ENCODE results near the gene KCNQ5.

KCNQ5 gene

DNA sequence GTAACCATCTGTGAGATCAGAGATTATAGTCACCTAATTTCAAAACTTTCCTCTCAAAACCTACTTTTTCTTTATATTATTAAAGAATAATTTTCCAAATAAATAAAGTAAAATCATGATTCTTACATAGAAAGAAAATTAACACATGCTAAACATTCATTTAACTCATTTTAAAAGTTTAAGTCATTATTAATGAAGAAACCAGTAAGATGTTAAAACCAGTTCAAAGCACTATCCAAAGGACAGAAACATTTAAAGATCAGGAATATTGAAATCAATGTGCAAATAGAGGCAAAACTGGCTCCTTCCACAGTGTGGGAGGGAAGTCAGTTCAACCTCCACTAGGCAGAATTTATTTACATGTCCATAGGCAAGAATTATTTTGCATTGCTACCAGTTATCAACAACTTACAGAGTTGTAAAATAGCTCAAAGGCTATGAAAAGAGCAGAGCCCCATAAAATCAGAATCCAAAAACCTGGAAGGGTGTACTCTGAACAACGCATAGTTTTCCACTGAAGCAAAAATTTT is 456.5 kb downstream of the KCNQ5 start:
- no peak for DNase-seq

- no peak for DNase-seq
Observed at GRCh38 chr6:73078908-73079610, 457.2 kb downstream of the KCNQ5 start.

- DNase-seq: no peak
Observed at GRCh38 chr6:73079611-73079955, 457.7 kb downstream of the KCNQ5 start.

DNA sequence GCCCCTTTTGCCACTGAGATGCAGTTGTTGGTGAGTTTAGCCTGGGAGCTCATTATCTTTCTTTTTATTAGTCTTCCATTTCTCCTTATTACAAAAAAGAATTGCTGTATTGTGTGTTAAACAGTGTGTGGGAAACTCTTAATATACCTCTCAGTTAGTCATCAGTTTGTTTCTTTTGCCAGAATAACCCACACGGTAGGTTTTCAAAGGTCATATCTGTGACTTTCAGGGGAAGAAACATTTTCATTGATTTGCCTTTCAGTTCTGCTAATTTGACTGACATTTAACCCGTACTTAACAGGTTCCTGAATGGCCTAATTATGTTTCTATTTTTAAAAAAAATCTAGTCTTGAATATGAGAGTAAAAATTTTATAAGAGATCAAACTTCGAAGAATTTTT is 458.1 kb downstream of the KCNQ5 start:
- no peak for DNase-seq

GRCh38 chr6:73081955-73082354 is 460.1 kb downstream of the KCNQ5 start:
- no peak for DNase-seq

GRCh38 chr6:73083886-73084285 is 462.0 kb downstream of the KCNQ5 start:
- no peak for DNase-seq

GRCh38 chr6:73085443-73085871 is 463.6 kb downstream of the KCNQ5 start:
- DNase-seq: no peak

DNA sequence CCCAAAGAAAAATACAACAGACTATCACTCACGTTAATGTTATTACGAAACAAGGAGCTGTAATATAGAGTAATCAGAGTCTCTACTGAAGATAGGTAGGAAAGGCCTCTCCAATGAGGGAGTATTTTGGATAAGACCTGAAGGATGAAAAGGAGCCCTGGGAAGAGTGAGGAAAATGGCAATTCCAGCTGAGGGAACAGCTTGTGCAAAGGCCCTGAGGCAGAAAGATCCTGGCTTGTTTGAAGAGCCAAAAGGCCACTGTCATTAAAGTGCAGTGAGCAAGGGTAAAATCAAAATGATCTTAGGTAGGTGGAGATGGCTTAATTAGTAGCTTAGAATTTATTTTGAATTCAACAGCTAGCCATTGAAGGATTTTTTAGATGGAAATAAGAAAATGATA is 464.9 kb downstream of the KCNQ5 start:
- DNase-seq: no peak

GRCh38 chr6:73088138-73088813 is 466.4 kb downstream of the KCNQ5 start:
- DNase-seq: no peak

DNA sequence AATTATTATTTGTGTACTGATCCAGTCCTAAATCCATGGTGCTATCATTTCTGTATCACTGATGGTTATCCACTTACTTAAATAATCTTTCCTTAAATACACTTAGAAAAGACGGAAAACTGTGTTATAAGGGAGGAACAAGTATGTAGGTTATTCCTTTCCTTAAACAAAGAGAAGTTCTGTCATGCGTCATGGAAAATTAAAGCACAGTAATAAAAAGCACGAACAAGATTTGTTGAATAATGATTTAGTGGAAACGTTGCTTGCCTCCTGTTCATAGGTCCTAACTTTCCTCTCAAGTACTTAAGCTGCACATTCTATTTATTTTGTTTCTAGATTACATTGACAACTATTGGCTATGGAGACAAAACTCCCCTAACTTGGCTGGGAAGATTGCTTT is 483.1 kb downstream of the KCNQ5 start:
- DNase-seq: no peak

- no peak for DNase-seq
Observed at GRCh38 chr6:73107016-73107415, 485.2 kb downstream of the KCNQ5 start.

GRCh38 chr6:73108949-73109348 is 487.1 kb downstream of the KCNQ5 start:
- no peak for DNase-seq

DNA sequence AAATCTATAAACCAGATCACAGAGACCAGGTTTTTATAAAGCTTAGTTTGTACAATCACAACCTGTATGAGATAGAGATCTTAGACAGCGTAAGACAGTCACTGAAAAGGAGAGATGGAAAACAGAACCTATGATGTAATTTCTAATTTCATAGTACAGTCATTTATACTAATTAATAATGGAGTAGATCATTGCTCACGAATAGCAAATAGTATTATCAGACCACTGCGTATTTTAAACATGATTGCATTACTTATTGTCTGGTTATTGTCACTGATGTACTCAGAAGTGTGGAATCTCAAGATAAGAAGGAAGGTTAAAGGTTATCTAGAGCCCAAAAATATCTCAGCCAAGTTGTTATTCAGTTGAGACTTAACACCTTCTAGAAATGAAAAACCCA is 487.8 kb downstream of the KCNQ5 start:
- no peak for DNase-seq

DNA sequence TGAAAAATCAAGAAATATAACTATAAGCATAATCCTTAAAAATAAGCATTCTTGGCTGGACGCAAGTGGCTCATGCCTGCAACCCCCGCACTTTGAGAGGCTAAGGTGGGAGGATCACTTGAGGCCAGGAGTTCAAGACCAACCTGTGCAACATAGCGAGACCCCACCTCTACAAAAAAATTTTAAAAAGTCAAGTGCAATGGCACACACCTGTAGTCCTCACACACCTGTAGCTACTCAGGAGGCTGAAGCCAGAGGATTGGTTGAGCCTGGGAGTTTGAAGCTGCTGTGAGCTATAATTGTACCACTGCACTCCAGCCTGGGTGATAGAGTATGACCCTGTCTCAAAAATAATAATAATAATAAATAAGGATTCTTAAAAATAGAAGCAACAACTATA is 494.5 kb downstream of the KCNQ5 start:
- DNase-seq: no peak

DNA sequence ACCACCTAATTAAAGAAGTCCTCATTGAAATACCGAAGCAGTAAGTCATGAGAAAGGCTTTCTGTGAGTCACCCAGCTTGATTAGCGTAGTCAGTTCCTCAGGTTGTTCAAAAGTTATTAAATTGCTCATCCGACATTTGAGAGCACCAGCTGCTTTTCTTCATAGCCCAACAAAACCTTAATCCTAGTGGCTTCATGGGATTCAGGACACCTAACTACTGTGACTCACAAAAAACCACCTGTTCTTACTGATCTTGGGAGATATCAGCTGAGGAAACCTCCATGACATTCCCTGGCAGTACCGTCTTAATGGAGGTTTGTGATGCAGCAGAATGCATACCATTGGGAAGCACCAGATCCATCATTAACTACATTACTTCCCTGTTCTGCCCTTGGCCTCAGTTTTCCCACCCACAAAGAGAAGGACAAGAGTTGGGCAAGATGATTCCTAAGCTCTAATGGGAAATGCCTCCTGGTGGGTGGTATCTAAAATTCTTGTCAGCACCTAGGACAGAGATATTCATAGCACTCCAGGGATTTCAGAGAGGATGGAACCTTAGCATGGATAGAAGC is 499.6 kb downstream of the KCNQ5 start:
- DNase-seq: no peak

DNA sequence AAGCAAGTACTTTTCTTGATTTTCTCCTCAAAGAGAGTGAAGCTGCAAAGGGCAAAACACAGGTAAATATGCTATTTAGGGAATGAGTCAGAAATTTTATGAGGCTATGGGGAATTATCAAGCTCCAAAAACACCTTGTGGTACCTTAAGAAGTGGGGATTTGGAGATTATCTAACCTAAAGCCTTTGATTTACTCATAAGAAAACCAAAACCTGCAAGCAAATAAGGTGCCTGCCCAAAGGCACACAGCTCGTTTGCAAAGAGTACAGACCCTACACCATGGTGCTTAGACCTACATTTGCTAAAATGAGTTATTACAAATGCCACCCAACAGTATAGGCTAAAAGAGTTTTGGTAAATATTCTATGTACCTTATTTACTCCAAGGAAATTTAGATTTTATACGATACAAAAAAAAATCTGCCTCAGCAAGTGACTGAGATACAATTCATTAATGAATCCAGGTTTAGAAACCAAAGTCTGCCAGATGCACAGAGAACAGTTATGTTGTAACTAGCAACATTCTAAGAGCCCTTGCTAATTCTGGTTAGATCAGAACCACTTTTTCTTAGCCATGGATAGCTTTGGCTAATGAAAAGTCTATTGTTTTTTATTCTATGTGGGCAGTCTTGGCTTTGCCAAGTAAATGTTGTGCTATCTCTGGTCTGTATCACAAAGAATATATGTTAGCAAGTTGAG is 501.9 kb downstream of the KCNQ5 start:
- no peak for DNase-seq

DNA sequence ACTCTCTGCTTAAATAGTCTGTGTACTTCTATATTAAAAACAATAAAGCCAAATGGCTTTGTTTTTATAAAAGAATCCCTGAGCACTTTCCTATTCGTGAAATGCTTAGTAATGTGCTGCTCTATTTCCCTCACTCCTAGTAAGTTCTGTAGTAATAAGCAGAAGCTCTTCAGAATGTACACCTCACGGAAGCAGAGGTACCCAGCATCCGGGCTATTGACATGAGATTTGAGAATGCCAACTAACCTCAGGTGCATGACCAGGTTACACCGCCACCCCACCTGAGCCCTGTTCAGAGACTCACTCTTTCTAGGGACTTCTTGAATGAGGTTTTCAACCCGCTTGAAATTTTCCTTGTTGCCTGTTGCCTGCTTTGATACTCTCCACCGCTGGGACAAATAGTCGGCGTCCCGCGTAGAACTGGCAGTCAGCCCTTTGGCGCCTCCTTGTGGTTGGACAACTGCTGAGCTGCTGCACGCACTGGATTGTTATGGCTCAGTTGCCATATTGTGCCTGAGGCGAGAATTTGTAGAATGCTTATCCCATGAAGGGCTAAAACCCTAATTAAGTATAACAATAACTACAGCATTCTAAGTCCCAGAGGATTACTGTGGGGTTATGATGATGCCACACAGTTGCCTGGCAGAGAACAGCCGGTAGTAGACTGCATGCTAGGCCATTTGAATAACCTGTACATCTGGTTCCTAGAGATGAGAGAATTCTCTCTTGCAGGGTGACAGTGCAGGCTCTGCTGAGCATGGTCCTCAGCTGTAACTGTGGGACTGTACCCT is 508.0 kb downstream of the KCNQ5 start:
- peak; percentile 89 for DNase-seq

DNA sequence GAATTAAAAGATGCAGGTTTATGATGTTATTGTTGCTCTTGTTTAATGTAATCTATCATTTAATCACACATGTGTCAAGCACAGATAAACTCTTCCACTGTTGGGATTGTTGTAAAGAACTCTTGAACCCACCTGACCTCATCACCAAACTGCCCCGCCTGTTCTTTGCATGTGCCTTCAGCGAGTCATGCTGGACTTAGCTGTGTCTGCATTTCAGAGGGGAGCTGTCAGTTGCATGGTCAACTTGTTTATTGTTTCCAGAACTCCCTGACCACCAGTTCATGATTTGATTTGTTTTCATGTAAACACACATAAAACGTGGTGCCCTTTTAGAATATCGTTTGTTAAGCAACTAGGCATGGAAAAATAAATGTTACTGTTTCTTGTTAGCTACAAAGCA is 509.8 kb downstream of the KCNQ5 start:
- DNase-seq: peak; percentile 19

DNA sequence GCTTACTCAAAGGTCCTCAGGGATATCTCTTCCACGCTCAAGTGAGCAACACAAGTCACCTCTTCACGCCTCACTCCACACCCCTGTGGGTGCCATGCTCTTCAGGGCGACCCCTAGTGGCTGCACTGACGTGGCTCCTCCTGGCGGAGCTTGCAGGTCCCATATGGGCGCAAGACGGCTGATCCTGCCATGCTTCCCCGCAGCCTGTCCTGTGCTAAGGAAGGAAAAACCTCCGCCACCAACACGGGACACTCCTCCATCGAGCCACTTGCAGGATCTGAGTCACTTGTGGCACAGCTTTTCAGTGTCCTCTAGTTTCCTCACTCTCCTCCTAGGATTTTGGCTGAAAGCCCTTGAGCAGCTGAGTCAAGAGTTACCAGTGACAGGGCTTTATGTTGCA is 512.7 kb downstream of the KCNQ5 start:
- DNase-seq: peak; percentile 27

GRCh38 chr6:73139681-73140383 is 518.0 kb downstream of the KCNQ5 start:
- DNase-seq: no peak

DNA sequence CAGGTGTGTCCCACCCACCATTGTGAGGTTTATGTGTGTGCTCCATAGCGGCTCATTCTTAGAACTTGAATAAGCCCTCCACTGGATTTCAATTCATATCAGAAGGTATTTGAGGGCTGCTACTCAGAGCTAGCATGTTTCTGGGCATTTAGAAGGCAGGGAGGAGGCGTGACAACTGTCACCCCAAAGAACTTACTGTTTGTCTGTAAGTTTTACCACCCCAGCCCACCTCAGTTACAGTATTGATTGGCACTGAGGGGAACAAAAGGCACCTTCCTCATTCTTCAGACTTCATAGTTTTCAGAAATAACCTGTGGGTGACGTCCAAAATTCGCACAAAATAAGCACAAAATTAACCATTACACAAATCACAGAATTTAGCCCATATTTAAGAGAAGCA is 521.7 kb downstream of the KCNQ5 start:
- DNase-seq: no peak

DNA sequence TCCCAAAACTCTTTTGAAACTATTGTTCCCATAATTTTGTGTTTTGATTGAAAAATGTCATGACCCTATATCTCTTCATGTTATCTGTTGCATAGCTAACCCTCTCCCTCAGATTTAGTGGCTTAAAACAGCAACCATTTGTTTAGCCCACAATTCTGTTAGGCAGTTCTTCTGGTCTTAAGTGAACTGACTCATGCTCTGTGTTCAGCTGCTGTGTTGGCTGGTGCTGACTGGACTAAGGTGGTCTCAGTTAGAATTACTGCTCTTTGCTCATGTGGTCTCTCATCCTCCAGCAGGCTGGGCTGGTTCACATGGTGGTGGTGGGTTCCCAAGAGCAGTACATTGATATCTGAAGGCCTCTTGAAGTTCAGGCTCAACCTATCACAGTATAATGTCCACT is 522.7 kb downstream of the KCNQ5 start:
- DNase-seq: no peak
